ENCODE data around the gene TSBP1.

Gene TSBP1

DNA sequence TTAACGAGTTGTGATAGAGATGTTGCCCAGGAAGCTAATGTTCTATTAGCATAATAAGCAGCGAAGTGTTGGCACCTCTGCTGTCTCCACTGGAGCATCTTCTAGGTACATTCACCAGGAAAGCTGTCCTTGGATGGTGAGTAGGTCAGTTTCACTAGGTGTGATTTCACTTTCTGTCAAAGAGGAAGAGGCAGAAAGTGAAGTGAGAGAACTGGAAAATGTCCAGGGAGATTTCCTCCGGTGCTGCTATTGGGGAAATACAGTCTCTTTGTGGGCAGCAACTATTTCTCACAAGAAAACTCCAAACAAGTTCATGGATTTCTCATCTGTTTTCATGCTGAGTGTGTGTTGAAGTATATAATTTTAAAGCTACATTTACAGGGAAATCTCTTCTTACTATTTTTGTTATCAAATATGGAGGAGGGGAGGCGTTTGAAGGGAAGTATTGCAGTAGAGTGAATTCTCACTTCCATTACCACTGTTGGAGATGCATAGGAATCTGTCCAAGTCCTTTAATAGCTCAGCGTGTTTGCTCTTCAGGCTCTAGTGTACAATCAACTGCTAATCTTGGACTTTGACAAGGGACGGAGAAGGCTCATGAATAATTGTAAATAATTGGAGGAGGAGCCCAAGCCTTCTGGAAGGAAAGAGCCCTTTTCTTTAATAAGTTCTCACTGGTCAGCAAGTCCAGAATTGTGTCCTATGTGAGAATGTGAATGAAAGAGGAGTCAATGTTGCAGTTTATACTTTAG, 16.1 kb upstream of the TSBP1 start:
- H3K4me2 ChIP-seq (ENCODE audit: low read depth, low read length): no peak overlapping the region

DNA sequence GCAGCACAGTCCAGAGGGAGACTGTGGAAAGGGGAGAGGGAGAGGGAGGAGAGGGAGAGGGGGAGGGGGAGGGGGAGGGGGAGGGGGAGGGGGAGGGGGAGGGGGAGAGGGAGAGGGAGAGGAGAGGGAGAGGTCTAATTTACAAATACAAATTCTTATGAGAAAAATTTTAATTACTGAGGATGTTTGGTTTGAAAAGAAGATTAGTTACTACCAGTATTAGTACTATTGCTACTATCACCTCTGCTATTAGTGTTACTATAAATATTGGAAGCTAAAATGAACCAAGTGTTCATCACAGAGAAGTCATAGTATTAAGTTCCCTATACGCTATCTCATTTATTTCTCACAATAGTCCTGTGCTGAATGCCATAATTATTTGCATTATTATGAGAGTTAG, 14.3 kb upstream of the TSBP1 start:
- H3K36me3 ChIP-seq (replicated peaks; ENCODE audit: insufficient read depth, low read length): no peaks in the 10 kb centered on the region
- no peak overlapping the region for H3K4me3 ChIP-seq (ENCODE audit: low read length)
- H4K20me1 ChIP-seq (ENCODE audit: insufficient read depth, low read length): no peaks in the 10 kb centered on the region
- H3K9ac ChIP-seq (ENCODE audit: low read length): no peak overlapping the region
- H3K27ac ChIP-seq (ENCODE audit: low read length): no peak overlapping the region
- H3K9me3 ChIP-seq (replicated peaks; ENCODE audit: insufficient read depth, low read length): no peaks in the 10 kb centered on the region
- H3K4me1 ChIP-seq (ENCODE audit: low read length): no peaks in the 10 kb centered on the region
- 0 out of 2 replicates have a peak, but pooled peaks cover 7% of the 10 kb centered on the region for H3K27me3 ChIP-seq (replicated peaks; ENCODE audit: insufficient read depth, low read length)
- H3K9me2 ChIP-seq (replicated peaks; ENCODE audit: insufficient read depth, low read length): no peaks in the 10 kb centered on the region
- DNase-seq: no peak
- H3F3A ChIP-seq (ENCODE audit: insufficient read depth, low read length): no peaks in the 10 kb centered on the region
- no peaks in the 10 kb centered on the region for H3K79me2 ChIP-seq (ENCODE audit: low read length)
- TF ChIP-seq, protein P1, sequence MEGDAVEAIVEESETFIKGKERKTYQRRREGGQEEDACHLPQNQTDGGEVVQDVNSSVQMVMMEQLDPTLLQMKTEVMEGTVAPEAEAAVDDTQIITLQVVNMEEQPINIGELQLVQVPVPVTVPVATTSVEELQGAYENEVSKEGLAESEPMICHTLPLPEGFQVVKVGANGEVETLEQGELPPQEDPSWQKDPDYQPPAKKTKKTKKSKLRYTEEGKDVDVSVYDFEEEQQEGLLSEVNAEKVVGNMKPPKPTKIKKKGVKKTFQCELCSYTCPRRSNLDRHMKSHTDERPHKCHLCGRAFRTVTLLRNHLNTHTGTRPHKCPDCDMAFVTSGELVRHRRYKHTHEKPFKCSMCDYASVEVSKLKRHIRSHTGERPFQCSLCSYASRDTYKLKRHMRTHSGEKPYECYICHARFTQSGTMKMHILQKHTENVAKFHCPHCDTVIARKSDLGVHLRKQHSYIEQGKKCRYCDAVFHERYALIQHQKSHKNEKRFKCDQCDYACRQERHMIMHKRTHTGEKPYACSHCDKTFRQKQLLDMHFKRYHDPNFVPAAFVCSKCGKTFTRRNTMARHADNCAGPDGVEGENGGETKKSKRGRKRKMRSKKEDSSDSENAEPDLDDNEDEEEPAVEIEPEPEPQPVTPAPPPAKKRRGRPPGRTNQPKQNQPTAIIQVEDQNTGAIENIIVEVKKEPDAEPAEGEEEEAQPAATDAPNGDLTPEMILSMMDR (IDR thresholded peaks at IDR 0.05; ENCODE audit: low read length): no peak
- TF ChIP-seq EZH2phosphoT487 (IDR thresholded peaks at IDR 0.05; ENCODE audit: low read length) (no peak), EZH2 (optimal IDR thresholded peaks at IDR 0.05; ENCODE audit: low read depth, low read length) (no peak)
- H2AFZ ChIP-seq (ENCODE audit: low read length): no peak overlapping the region
- no peak overlapping the region for H3K4me2 ChIP-seq (ENCODE audit: low read depth, low read length)

More for the DNA sequence above, 16.1 kb upstream of the TSBP1 start:
- Histone ChIP-seq H3K9me3 (replicated peaks; ENCODE audit: insufficient read depth, low read length) (no peaks in the 10 kb centered on the region), H3K4me3 (ENCODE audit: low read length) (no peak overlapping the region), H2AFZ (ENCODE audit: low read length) (no peak overlapping the region), H3K9ac (ENCODE audit: low read length) (no peak overlapping the region), H3K27me3 (replicated peaks; ENCODE audit: insufficient read depth, low read length) (0 out of 2 replicates have a peak, but pooled peaks cover 7% of the 10 kb centered on the region), H4K20me1 (ENCODE audit: insufficient read depth, low read length) (no peaks in the 10 kb centered on the region), H3F3A (ENCODE audit: insufficient read depth, low read length) (no peaks in the 10 kb centered on the region), H3K4me1 (ENCODE audit: low read length) (no peaks in the 10 kb centered on the region), H3K36me3 (replicated peaks; ENCODE audit: insufficient read depth, low read length) (no peaks in the 10 kb centered on the region), H3K9me2 (replicated peaks; ENCODE audit: insufficient read depth, low read length) (no peaks in the 10 kb centered on the region), H3K27ac (ENCODE audit: low read length) (no peak overlapping the region), H3K79me2 (ENCODE audit: low read length) (no peaks in the 10 kb centered on the region)
- TF ChIP-seq EZH2 (optimal IDR thresholded peaks at IDR 0.05; ENCODE audit: low read depth, low read length): no peak
- TF ChIP-seq, protein P1 (IDR thresholded peaks at IDR 0.05; ENCODE audit: low read length): no peak
- TF ChIP-seq EZH2phosphoT487 (IDR thresholded peaks at IDR 0.05; ENCODE audit: low read length): no peak
- no peak for DNase-seq

DNA sequence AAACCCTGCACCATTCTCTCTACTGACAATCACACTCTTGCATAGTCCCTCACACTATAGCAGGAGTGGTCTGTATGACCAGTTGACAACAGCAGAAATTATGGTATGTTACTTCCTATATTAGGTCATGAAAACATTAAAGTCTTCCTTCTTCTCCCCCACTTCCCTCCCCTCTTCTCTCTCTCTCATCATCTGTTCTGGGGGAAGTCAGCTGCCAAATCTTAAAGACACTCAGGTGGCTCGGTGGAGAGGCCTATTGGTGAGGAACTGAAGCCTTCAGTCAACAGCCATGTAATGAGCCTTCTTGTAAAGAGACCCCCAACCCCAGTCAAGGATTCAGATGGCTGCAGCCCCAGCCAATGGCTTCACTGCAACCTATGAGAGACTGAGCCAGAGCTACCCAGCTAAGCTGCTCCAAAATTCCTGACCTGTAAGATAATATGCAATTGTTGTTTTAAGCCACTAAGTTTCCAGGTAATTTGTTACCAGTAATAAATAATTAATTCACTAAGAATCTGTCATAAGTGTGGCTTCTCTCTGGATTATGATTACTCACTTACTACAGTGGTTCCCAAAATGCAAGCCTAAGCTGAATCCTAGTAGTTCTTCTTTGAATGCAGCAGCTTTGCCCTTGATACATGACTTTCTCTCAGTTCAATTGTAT, 11.2 kb upstream of the TSBP1 start:
- H4K20me1 ChIP-seq (ENCODE audit: insufficient read depth, low read length): no peaks in the 10 kb centered on the region
- no peaks in the 10 kb centered on the region for H3K4me1 ChIP-seq (ENCODE audit: low read length)
- H3K36me3 ChIP-seq (replicated peaks; ENCODE audit: insufficient read depth, low read length): no peaks in the 10 kb centered on the region
- TF ChIP-seq EZH2 (optimal IDR thresholded peaks at IDR 0.05; ENCODE audit: low read depth, low read length) (no peak), EZH2phosphoT487 (IDR thresholded peaks at IDR 0.05; ENCODE audit: low read length) (no peak)
- TF ChIP-seq, protein P1 (IDR thresholded peaks at IDR 0.05; ENCODE audit: low read length): no peak
- no peak overlapping the region for H3K27ac ChIP-seq (ENCODE audit: low read length)
- no peak overlapping the region for H3K4me3 ChIP-seq (ENCODE audit: low read length)
- H3K79me2 ChIP-seq (ENCODE audit: low read length): no peaks in the 10 kb centered on the region
- no peak for DNase-seq
- no peak overlapping the region for H2AFZ ChIP-seq (ENCODE audit: low read length)
- no peaks in the 10 kb centered on the region for H3F3A ChIP-seq (ENCODE audit: insufficient read depth, low read length)
- H3K4me2 ChIP-seq (ENCODE audit: low read depth, low read length): no peak overlapping the region
- H3K9me2 ChIP-seq (replicated peaks; ENCODE audit: insufficient read depth, low read length): no peaks in the 10 kb centered on the region
- 0 out of 2 replicates have a peak, but pooled peaks cover 3% of the 10 kb centered on the region for H3K27me3 ChIP-seq (replicated peaks; ENCODE audit: insufficient read depth, low read length)
- no peaks in the 10 kb centered on the region for H3K9me3 ChIP-seq (replicated peaks; ENCODE audit: insufficient read depth, low read length)
- H3K9ac ChIP-seq (ENCODE audit: low read length): no peak overlapping the region
